Breast epithelium (tissue), 4 donors: ENCODE data around the gene PLPP3. TPM values are rescaled to one million over a fixed set of nuclear protein-coding genes. Genes with fewer than 3 reads are reported as not detected.

Experiments
- DNase-seq, 2 donors: peaks; one replicate each; pipeline ENCODE4 v3.0.0-alpha.2; 2019; ENCODE audit warnings: low spot score in 2 of 2
- H3K27ac ChIP-seq, 2 donors: fragments of 200-600 bp; sonication (generic) in 1 of 2; one replicate each; pipeline ENCODE4 v1.5.1; 2016 to 2019; ENCODE audit warnings: mild to moderate bottlenecking in 1 of 2
- H3K27me3 ChIP-seq, 2 donors: fragments of 200-600 bp; sonication (generic) in 1 of 2; one replicate each; pipeline versions ENCODE4 v1.5.1 to v1.6.0; 2017 to 2019; ENCODE audit warnings: control low read depth in 1 of 2, mild to moderate bottlenecking in 1 of 2
- H3K36me3 ChIP-seq: fragments of 200-600 bp; one replicate; pipeline ENCODE4 v1.5.1; 2019
- H3K4me1 ChIP-seq, 2 donors: fragments of 200-600 bp; sonication (generic); one replicate each; pipeline ENCODE4 v1.5.1; 2016 to 2019; ENCODE audit warnings: control low read depth in 1 of 2
- H3K4me3 ChIP-seq, 3 donors: fragments of 200-600 bp; sonication (generic); 1 replicate in 2 of 3; 2 replicates in 1 of 3; pipeline ENCODE4 v1.5.1; 2016 to 2019; ENCODE audit warnings: mild to moderate bottlenecking in 3 of 3, moderate library complexity in 2 of 3
- H3K9me3 ChIP-seq, 2 donors: fragments of 200-600 bp; sonication (generic) in 1 of 2; one replicate each; pipeline ENCODE4 v1.5.1; 2016 to 2019; ENCODE audit warnings: control low read depth in 1 of 2
- CTCF ChIP-seq, 3 donors: fragments of 450-650 bp; IDR thresholded peaks; one replicate each; pipeline ENCODE4 v1.5.1; 2016 to 2017; ENCODE audit warnings: antibody characterized with exemption in 3 of 3, mild to moderate bottlenecking in 3 of 3, moderate library complexity in 3 of 3
- POLR2A ChIP-seq: fragments of 450-650 bp; IDR thresholded peaks from one replicate; pipeline ENCODE4 v1.6.1; 2016; ENCODE audit warnings: antibody characterized with exemption, mild to moderate bottlenecking, moderate library complexity
- POLR2AphosphoS5 ChIP-seq, 3 donors: sonication (generic); formaldehyde crosslinking; IDR thresholded peaks; one replicate each; pipeline ENCODE4 v1.6.1; 2017; ENCODE audit warnings: antibody characterized with exemption in 3 of 3
- intact Hi-C: fragments of 100-400 bp; cut with DNase I; formaldehyde crosslinking; loops from one replicate; pipeline ENCODE4 v1.15.1; 2023; ENCODE audit warnings: low total_unique reads
- total RNA-seq, 3 donors: library from RNA; depleted of rRNA; stranded (reverse); fragments of >200 nt; gene quantifications; one replicate each; pipeline ENCODE4 v1.1.0, GENCODE V29; 2016

Gene PLPP3
- total RNA-seq, result 100 to 1,000 TPM; 122 to 275 (median 127) TPM

DNA sequence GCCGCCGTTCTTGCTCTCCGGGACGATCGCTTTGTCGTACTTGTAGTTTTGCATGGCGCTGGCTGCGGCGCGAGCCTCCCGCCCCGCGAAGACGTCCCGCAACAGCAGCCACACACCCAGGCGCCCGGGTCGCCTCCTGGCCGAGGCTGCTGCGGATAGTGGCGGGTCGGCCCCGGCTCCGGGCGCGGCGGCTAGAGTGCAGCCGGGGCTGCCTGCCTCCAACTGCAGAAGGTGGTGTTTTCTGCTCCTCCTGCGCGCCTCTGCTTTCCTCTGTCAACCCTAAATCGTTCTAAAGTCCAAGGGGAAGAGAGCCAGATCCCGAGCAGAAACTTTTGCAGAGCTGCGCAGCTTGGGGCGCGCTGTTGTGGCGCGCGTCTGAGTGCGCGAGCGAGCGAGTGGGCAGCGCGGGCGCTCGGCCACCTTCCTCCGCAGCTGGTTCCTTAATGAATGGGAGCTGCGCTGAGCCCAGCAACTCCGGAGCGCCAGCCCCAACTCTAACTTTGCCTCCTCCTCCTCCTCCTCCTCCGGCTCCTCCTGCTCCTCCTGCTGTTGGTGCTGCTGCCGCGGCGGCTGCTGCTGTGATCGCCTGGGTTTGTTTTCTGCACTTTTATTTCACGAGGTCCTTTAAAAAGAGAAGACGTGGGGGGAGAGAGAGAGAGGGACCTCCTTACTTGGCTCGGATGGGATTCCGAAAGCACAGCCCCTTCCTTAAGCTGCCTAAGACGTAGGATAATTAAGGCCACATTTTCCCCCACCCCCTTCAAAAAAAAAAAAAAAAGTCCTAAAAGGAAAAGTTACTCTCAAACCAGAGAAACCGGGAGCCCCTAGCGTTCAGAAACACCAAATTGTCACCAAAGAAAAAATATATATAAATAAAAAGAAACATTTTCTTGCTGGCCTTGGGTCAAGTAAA is at the start of gene PLPP3:
TSS of gene PLPP3 (minus strand) at position 601 of the 913 bp plus-strand sequence. CDS start at position 54, 547 bp downstream.
- intact Hi-C loops, result no loop called here
- Histone ChIP-seq H3K9me3 (no peaks in the 10 kb centered on the region), H3K36me3 (no peaks in the 10 kb centered on the region), H3K4me1 (no peaks in the 10 kb centered on the region), H3K27me3 (no peaks in the 10 kb centered on the region), H3K27ac (peak within 1 kb of the TSS; percentile 90 to 96), H3K4me3 (peak within 1 kb of the TSS; percentile 90 to 99 (median 96))
- DNase-seq, result peak; percentile 84 to 85
- peak in 1 of 3 donors; percentile 59 for TF ChIP-seq CTCF (IDR thresholded peaks at IDR 0.05)
- peak; percentile 90 for TF ChIP-seq POLR2A
- TF ChIP-seq POLR2AphosphoS5 (IDR thresholded peaks at IDR 0.05), result peak in 2 of 3 donors; percentile 86 to 89

DNA sequence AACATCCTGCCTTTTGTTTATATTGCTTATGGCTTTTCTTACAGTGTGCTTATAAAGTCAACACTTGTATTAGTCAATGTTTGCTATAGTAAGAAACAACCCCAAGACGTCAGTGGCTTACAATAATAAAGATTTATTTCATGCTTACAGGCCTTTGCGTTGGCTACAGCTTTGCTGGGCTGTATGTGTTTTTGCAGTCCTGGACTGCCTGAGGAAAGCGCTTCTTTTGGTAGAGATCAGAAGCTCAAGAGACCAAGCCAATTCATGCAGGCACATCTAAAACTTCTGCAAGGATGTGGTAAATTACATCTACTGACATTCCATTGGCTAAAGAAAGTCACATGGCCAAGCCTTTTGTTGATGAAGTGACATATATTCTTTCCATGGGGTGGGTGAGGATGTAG is 48.3 kb upstream of the PLPP3 start:
- intact Hi-C loops, result no loop called here

DNA sequence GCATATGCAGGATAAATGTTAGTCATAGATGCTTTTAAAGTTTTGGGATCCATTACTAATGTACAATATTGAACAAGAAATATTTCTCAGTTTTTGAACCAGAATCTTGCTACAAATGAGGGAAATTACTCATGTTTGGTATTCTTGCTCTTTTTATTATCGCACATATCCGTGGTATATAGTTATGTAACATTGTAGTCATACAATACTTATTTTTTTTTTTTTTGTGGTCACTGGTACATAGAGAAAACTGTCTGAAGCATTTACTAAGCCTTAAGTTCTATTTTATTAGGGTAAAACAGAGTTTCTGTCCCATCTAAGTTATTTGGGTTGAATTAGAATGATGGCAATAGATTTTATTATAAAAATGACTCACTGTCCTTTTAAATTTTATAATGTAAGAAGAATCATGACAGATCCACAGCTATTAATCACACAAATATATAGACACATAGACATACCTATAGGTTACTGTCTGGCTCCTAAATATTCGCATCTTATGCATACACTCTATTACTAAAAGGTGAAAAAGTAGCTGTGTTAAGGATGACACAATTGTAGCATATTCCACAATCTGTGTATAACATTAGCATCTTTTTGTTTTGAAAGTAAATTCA is 47.8 kb upstream of the PLPP3 start:
- no peaks in the 10 kb centered on the region for H3K4me1 ChIP-seq
- intact Hi-C loops, result no loop called here
- no peaks in the 10 kb centered on the region for H3K36me3 ChIP-seq
- no peak for DNase-seq
- TF ChIP-seq POLR2A, result no peak
- no peak for TF ChIP-seq CTCF (IDR thresholded peaks at IDR 0.05)
- no peak for TF ChIP-seq POLR2AphosphoS5 (IDR thresholded peaks at IDR 0.05)
- no peaks in the 10 kb centered on the region for H3K9me3 ChIP-seq
- H3K4me3 ChIP-seq, result no peak overlapping the region
- no peaks in the 10 kb centered on the region for H3K27me3 ChIP-seq
- H3K27ac ChIP-seq, result no peak overlapping the region

More for the DNA sequence above, 48.3 kb upstream of the PLPP3 start:
- H3K4me1 ChIP-seq, result no peaks in the 10 kb centered on the region
- no peak for DNase-seq
- no peaks in the 10 kb centered on the region for H3K27me3 ChIP-seq
- H3K27ac ChIP-seq, result no peak overlapping the region
- TF ChIP-seq POLR2A (no peak), CTCF (IDR thresholded peaks at IDR 0.05) (no peak), POLR2AphosphoS5 (IDR thresholded peaks at IDR 0.05) (no peak)
- H3K36me3 ChIP-seq, result no peaks in the 10 kb centered on the region
- no peak overlapping the region for H3K4me3 ChIP-seq
- no peaks in the 10 kb centered on the region for H3K9me3 ChIP-seq

DNA sequence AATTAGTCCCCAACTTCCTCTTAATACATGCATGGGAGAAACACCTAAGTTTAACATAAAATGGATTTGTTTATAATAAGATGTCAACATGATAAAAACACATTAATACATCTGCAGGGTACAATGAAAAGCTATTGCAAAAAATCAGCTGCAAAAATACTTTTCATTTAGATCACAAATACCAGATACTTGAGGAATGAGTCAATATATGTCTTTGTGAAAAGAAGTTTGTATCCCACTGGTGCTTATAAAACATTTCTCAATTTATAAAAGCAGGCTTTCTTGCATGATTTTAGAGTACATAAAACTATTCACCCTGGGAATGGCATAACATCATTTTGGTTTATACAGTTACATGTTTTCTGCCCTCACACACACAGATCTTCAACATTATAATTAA is 47.2 kb upstream of the PLPP3 start:
- H3K9me3 ChIP-seq, result no peaks in the 10 kb centered on the region
- H3K4me3 ChIP-seq, result no peak overlapping the region
- TF ChIP-seq POLR2A (no peak), POLR2AphosphoS5 (IDR thresholded peaks at IDR 0.05) (no peak), CTCF (IDR thresholded peaks at IDR 0.05) (no peak)
- no peaks in the 10 kb centered on the region for H3K27me3 ChIP-seq
- intact Hi-C loops, result no loop called here
- H3K4me1 ChIP-seq, result no peaks in the 10 kb centered on the region
- no peak for DNase-seq
- no peak overlapping the region for H3K27ac ChIP-seq
- no peaks in the 10 kb centered on the region for H3K36me3 ChIP-seq
